Stimulated activated CD8-positive, alpha-beta memory T cell treated with anti-CD3 and anti-CD28 coated beads, Interleukin-15, amount 100 ng/mL, for 4 hours (primary cell): Measurements from ENCODE around the gene KIAA0825.

Experiments used
- DNase-seq, 2 donors: peaks; one replicate each; pipeline ENCODE4 v3.0.0-alpha.2; 2020; ENCODE audit warnings: low read depth in 2 of 2

The KIAA0825 gene

GRCh38 chr5:94440015-94440414 lies 178.4 kb downstream of the KIAA0825 start:
- no peak for DNase-seq

GRCh38 chr5:94433397-94434163 lies 184.8 kb downstream of the KIAA0825 start:
- DNase-seq = no peak

GRCh38 chr5:94432499-94432898 lies 185.9 kb downstream of the KIAA0825 start:
- DNase-seq = no peak

GRCh38 chr5:94431696-94432095 lies 186.7 kb downstream of the KIAA0825 start:
- no peak for DNase-seq

GRCh38 chr5:94429566-94429965 lies 188.8 kb downstream of the KIAA0825 start:
- DNase-seq = no peak

- no peak for DNase-seq
Measured at GRCh38 chr5:94425396-94425795, 193.0 kb downstream of the KIAA0825 start.

- DNase-seq = no peak
Measured at GRCh38 chr5:94423411-94423810, 195.0 kb downstream of the KIAA0825 start.

GRCh38 chr5:94422812-94423211 lies 195.6 kb downstream of the KIAA0825 start:
- DNase-seq = no peak

GRCh38 chr5:94420885-94421284 lies 197.5 kb downstream of the KIAA0825 start:
- DNase-seq = no peak

- no peak for DNase-seq
Measured at GRCh38 chr5:94415798-94416197, 202.6 kb downstream of the KIAA0825 start.

GRCh38 chr5:94409440-94409839 lies 209.0 kb downstream of the KIAA0825 start:
- DNase-seq = no peak

GRCh38 chr5:94407023-94407422 lies 211.4 kb downstream of the KIAA0825 start:
- DNase-seq = no peak

GRCh38 chr5:94403483-94403882 lies 214.9 kb downstream of the KIAA0825 start:
- no peak for DNase-seq

GRCh38 chr5:94402096-94402495 lies 216.3 kb downstream of the KIAA0825 start:
- no peak for DNase-seq

- DNase-seq = no peak
Measured at GRCh38 chr5:94397508-94397907, 220.9 kb downstream of the KIAA0825 start.

- DNase-seq = no peak
Measured at GRCh38 chr5:94396687-94397086, 221.7 kb downstream of the KIAA0825 start.

GRCh38 chr5:94395468-94395867 lies 222.9 kb downstream of the KIAA0825 start:
- DNase-seq = no peak

GRCh38 chr5:94391996-94392395 lies 226.4 kb downstream of the KIAA0825 start:
- no peak for DNase-seq

GRCh38 chr5:94389515-94389899 lies 228.9 kb downstream of the KIAA0825 start:
- no peak for DNase-seq

GRCh38 chr5:94388773-94389514 lies 229.5 kb downstream of the KIAA0825 start:
- DNase-seq = no peak

- DNase-seq = no peak
Measured at GRCh38 chr5:94385767-94386166, 232.6 kb downstream of the KIAA0825 start.

GRCh38 chr5:94378062-94378461 lies 240.3 kb downstream of the KIAA0825 start:
- DNase-seq = no peak

GRCh38 chr5:94376672-94377345 lies 241.6 kb downstream of the KIAA0825 start:
- no peak for DNase-seq
